T-helper 1 cell (primary cell): Measurements from ENCODE around the gene ATPAF1.

Experiments
- DNase-seq, 5 donors: peaks; one replicate each; pipeline ENCODE4 v3.0.0-alpha.2; 2012 to 2020

The ATPAF1 gene

DNA sequence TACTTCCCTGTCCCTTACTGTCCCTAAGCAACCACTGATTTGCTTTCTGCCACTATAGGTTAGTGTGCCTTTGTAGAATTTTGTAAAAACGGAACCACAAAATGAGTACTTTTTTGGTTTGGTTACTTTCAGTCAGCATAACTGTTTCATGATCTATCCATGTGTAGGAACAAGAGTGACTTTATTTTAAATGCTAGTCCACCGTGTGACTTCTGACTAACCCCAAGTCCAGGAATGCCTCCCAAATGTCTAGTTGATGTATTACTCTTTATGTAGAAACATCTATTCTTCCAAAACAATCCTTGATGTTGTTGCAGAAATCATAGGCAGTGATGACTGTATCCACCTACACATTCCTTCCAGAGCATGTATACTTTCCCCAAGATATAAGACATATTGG, 21.3 kb downstream of the ATPAF1 start:
- no peak for DNase-seq

DNA sequence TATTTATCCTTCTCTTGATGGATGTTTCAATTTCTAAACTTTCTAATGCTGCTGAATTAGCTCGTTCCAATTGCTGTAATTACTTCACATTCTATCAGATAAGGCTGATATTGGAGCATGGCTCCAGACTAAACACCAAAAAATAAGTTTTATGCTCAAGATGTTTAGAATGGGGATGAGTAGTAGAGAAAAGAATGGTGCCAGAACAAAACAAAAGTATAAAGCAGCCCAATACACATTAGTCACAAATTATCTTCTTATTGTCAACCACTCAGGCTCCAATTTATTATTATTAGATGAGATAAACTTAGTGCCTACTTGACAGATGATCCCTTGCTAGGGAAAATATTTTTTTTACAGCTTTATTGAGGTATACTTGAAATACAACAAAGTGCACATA, 21.8 kb downstream of the ATPAF1 start:
- DNase-seq = no peak

- DNase-seq = no peak
Measured at GRCh38 chr1:46645815-46646214, 22.3 kb downstream of the ATPAF1 start.

DNA sequence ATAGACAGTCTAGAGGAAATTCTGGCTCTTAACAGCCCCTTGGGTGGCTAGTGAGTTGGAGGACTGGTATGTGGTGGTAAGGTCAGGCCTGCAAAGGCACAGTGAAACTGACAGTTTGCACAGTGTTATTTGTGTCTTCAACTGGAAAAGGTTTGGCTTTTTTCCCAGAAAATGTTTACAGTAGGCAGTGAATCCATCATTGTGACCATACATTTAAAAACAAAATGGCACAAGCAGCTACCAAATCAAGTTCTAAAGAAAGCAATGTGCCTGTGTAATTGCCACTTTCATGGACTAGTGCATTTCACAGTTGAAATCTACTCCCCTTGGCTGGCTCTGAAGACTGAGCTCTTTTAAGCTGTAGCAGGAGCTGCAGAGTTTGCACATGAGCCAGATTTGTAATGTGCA, 24.8 kb downstream of the ATPAF1 start:
- no peak for DNase-seq

GRCh38 chr1:46642115-46642680, 26.0 kb downstream of the ATPAF1 start:
- no peak for DNase-seq

- DNase-seq = no peak
Measured at GRCh38 chr1:46639547-46639946, 28.6 kb downstream of the ATPAF1 start.

- no peak for DNase-seq
Measured at GRCh38 chr1:46638921-46639320, 29.2 kb downstream of the ATPAF1 start.

DNA sequence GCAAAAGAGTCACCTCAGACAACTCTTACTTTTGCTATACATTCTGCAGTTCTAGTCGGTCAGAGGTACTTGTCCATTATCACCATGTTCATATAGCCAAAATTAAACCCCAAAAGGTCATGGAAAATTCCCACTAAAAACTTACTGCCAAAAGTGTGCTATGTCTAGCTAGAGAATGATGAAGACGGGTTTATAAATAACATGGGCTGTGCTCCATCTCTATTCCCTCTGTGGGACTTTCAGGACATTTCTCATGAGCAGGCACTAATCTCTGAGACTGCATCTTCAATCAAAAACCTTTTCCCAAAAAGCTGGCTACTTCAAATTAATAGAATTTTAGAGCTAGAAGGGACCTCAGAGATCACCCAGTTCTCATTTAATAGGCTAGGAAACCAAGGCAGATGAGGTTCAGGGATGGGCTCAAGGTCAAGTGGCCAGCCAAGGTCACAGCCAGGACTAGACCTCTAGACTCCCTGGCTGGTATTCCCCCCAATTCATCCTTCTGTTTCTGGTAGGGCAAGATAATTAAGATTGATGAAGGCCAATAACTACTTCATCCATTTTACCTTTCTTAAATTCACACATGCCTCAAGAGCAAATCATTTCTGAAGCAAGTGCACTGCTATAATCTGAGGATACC, 30.6 kb downstream of the ATPAF1 start:
- no peak for DNase-seq

DNA sequence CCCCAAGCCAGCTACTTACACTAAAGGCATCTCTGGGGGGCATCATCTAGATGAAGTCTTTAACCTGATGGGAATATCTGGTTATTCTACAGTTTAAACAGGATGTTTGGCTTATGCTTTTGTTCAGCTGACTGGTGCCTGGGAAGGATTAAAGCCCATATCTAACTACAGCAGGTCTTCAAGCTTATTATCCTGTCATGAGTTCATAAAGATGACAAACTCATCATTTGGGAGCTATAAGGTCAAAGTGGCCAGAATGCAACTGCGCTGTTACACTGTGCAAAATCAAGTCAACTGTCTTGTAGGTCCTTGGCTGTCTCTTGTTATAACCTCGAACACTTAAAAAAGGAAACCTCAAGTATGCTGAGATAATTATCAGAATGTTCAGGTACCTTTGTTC, 33.0 kb downstream of the ATPAF1 start:
- no peak for DNase-seq

DNA sequence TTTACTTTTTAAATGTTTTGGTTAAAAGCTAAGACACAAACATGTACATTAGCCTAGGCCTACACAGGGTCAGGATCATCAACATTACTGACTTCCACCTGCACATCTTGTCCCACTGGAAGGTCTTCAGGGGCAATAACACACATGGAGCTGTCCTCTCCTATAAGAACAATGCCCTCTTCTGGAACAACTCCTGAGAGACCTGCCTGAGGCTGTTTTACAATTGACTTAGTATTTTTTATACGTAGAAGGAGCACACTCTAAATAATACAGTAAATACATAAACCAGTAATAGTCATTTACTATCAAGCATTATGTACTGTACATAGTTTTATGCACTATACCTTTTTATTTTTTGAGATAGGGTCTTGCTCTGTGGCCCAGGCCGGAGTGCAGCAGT, 37.4 kb downstream of the ATPAF1 start:
- no peak for DNase-seq

DNA sequence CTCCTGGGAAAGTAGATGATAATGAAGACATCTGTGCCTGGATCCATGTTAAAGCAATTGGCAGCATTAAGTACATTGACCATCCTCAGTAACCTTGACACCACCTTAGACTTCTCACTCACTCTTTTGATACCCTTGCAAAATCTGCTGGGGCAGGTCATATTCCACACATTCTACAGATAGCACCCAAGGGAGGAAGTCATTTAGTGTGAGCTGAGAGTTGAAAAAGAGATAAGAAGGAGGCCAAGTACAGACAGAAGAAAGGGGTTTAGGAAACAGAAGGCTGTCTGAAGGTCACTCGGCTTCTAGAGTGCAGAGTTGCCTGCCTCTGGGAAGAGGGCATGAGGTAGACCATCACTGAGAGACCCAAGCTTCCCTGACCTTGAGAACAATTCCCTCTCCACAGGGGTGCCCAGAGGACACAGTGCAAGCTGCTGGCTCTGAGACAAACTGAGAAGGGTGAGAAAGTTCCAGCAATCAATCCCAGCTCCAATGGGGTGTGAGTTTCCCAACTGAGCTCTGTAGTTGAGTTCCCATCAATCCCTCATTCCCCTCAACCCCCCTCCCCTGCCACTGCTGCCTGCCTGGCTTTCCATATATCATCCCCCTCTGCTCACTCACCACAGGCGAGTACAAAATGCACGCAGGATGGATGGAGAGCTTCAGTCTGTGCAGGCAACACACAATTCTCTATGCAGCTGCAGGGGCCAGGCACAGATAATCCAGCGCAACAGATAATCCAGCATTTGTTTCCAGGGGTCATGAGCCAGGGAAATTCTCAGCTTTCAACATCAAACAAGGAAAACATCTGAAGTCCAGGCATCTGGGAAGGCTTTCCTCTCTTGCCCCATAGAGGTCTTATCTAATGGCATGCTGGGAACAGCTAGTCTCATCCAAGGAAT, 44.2 kb downstream of the ATPAF1 start:
- no peak for DNase-seq

DNA sequence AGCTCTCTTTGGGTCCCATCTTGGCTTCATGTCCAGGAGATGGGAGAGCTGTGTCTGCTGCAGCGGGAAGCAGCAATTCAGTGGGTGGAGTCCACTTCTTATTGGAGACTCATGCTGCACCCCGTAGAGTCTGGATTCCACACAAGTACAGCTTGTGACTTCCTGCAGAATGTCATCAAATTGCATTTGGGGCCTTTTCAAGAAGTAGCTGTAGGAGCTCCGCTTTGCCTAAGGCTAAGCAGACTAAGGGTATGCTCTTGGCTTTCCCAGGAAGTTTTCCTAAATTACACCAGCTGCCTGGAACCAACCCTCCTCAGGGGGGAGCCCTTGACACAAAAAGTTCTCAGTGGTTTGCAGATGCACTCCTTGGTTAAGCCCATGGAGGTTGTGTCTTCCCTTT, 45.8 kb downstream of the ATPAF1 start:
- no peak for DNase-seq

DNA sequence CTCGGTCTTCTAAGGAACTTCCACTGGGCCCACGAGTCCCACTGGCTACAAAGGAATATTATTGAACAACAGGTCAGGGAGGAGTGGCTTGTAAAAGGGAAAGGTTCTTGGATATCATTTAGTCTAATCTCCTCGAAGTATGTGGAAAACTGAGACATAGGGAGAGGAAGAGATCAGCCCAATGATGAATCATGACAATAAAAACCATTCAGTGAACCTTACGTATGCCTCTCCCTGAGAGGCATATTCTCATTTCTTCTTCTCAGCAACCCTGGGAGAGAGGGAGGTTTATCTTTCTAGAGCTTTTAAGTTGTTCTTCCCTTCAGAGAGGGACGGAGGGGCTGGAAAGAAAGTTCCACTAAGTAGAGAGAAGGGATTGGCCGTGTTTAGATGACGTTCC, 46.2 kb downstream of the ATPAF1 start:
- no peak for DNase-seq

- no peak for DNase-seq
Measured at GRCh38 chr1:46619656-46620258, 48.4 kb downstream of the ATPAF1 start.

DNA sequence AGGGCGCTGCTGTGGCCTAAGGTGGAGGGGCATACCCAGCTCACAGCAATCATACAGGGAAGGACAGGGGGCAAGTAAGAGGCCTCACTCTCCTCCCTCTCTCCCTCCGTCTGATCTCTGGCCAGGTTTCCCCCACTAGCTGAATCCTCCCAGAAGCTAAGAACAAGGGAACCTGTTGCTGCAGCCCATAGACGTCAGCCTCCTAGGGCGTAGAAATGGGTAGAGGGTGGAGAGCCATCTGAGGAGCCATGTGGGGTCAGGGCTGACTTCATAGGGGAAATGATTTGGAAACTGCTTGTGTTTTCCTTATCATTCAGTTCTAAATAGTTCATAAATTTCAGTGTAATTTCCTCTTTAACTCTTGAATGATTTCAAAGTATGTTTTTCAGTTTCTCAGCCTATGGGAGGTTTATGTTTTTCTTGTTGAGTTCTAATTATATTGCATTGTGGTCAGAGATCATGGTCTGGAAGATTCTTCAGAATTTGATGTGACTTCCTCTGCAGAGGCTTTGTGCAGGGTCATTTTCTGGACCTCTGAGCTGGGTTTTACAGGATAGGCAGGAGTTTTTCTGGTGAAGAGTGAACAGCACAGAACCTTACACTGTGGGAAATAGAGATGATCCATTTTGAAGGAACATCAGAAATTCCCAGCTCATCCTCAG, 49.3 kb downstream of the ATPAF1 start:
- DNase-seq = no peak

DNA sequence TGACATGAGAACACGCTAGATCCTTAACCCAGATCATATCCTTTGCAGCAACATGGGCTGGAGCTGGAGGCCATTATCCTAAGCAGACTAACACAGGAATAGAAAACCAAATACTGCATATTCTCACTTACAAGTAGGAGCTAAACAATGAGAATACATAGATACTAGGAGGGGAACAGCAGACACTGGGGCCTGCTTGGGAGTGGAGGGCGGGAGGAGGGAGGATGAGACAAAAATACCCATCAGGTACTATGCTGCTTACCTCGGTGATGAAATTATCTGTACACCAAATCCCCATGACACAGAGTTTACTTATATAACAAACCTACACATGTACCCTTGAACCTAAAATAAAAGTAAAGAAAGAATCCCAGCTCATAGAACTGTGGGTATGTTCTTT, 50.3 kb downstream of the ATPAF1 start:
- DNase-seq = no peak

DNA sequence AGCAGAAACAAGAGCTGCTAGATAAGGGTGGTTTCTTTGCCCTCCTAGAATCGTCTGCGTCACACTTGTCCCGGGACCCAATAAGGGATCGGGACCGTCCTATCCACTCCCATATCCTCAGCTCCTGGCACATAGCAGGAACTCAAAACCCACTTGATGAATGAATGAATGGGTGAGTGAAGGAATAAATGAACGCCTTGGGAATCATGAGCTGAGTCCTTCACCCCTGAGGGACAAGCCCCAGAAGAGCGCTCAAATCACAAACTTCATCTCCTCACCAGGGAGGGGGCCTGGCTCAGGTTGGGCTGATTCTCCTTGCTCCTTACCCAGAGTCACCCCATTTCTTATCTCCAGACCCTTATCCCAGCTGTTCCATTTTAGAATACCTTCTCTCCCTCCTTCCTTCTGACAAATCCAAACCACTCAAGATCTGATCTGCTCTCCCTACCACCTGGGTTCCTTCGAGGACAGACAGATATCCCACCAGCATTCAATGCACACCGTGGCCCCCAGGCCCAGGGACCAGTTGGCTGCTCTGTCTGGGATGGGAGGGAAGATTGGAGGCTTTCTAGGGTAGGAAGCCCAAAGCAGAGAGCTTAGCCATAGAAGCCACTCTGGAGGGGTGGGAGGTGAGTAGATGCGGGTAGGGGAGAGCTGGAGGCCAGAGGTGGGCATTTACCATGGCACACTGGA, 50.9 kb downstream of the ATPAF1 start:
- no peak for DNase-seq

GRCh38 chr1:46616277-46617107, 51.7 kb downstream of the ATPAF1 start, which contains the start of gene MOB3C:
Gene MOB3C, minus strand, starts transcription at chr1:46616811. Its CDS starts 3,490 bp downstream, at chr1:46613321.
- DNase-seq = peak; percentile 50 to 63 (median 59)

- no peak for DNase-seq
Measured at GRCh38 chr1:46615735-46616134, 52.4 kb downstream of the ATPAF1 start.

DNA sequence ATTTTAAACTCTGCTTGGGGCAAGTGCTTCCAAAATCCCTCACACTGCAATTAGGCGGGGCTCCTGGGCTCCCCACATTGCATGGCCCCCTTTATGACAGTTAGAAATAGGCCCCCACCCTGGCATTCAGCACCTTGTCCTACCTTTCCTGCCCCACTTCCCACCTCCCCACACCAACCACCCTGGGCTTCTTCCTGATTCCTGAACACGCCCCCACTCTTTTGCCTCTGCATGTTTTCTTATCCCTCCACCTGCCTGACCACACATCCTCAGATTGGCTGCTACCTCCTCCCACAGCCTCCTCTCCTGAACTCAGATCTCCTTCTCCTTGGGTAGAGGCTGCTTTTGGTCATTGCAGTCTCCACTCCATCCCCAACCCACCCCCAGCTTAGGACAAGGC, 53.1 kb downstream of the ATPAF1 start:
- no peak for DNase-seq

- DNase-seq = no peak
Measured at GRCh38 chr1:46614604-46614984, 53.6 kb downstream of the ATPAF1 start.
